ENCODE data around the gene ANXA1.

The ANXA1 gene

GRCh38 chr9:73149371-73150067, 2.1 kb upstream of the ANXA1 start:
- no CpG with 5 or more reads among the region's 4 CpGs for WGBS (ENCODE audit: extremely low coverage, insufficient coverage, insufficient read length)
- DNase-seq = peak in 1 of 2 donors; percentile 77
- Histone ChIP-seq H3K27ac (ENCODE audit: low read depth, low read length) (peak overlapping the region; percentile 92), H4K91ac (ENCODE audit: low read depth, low read length) (no peak overlapping the region), H3K79me2 (ENCODE audit: control insufficient read depth, insufficient read depth, low read length, poor library complexity) (peaks cover 6% of the 10 kb centered on the region), H4K12ac (ENCODE audit: low read depth, low read length) (no peak overlapping the region), H3K18ac (ENCODE audit: low read length) (no peak overlapping the region), H3K14ac (ENCODE audit: low read length) (no peak overlapping the region), H3K9me3 (ENCODE audit: insufficient read depth, low read depth, low read length) (no peaks in the 10 kb centered on the region), H2BK120ac (ENCODE audit: insufficient read depth, low read length, poor library complexity) (no peak overlapping the region), H2BK12ac (ENCODE audit: low read length) (no peak overlapping the region), H3K79me1 (ENCODE audit: low read length) (peaks cover 13% of the 10 kb centered on the region), H2AFZ (ENCODE audit: insufficient read depth, low read length, poor library complexity) (no peak overlapping the region), H3K36me3 (ENCODE audit: control insufficient read depth in 1 of 2, insufficient read depth in 2 of 2, low read length in 2 of 2) (peaks cover 2 to 3% of the 10 kb centered on the region in 2 experiments), H2AK5ac (ENCODE audit: low read length) (no peak overlapping the region), H3K4me3 (ENCODE audit: low read depth, low read length) (no peak overlapping the region), H4K8ac (ENCODE audit: low read depth, low read length) (no peak overlapping the region), H3K4me2 (ENCODE audit: low read length) (no peak overlapping the region), H3K27me3 (ENCODE audit: insufficient read depth, low read length) (no peaks in the 10 kb centered on the region), H3K4ac (ENCODE audit: low read depth, low read length) (no peak overlapping the region), H2BK5ac (ENCODE audit: low read depth, low read length, poor library complexity) (no peak overlapping the region), H3K23ac (ENCODE audit: low read length) (no peak overlapping the region), H3K9ac (ENCODE audit: low read length) (no peak overlapping the region), H3K4me1 (ENCODE audit: control insufficient read depth in 1 of 2, insufficient read depth in 2 of 2, low read length in 2 of 2) (peaks cover 3 to 13% of the 10 kb centered on the region in 2 experiments)

- Histone ChIP-seq H2BK120ac (ENCODE audit: insufficient read depth, low read length, poor library complexity) (no peak overlapping the region), H3K18ac (ENCODE audit: low read length) (no peak overlapping the region), H3K4ac (ENCODE audit: low read depth, low read length) (no peak overlapping the region), H4K91ac (ENCODE audit: low read depth, low read length) (no peak overlapping the region), H3K4me3 (ENCODE audit: low read depth, low read length) (no peak overlapping the region), H4K8ac (ENCODE audit: low read depth, low read length) (no peak overlapping the region), H3K27me3 (ENCODE audit: insufficient read depth, low read length) (no peaks in the 10 kb centered on the region), H4K12ac (ENCODE audit: low read depth, low read length) (no peak overlapping the region), H2BK5ac (ENCODE audit: low read depth, low read length, poor library complexity) (no peak overlapping the region), H3K9me3 (ENCODE audit: insufficient read depth, low read depth, low read length) (no peaks in the 10 kb centered on the region), H2AK5ac (ENCODE audit: low read length) (no peak overlapping the region), H3K4me1 (ENCODE audit: control insufficient read depth in 1 of 2, insufficient read depth in 2 of 2, low read length in 2 of 2) (peaks cover 3 to 8% of the 10 kb centered on the region in 2 experiments), H3K4me2 (ENCODE audit: low read length) (peak overlapping the region; percentile 57), H3K36me3 (ENCODE audit: control insufficient read depth in 1 of 2, insufficient read depth in 2 of 2, low read length in 2 of 2) (peaks cover 3 to 4% of the 10 kb centered on the region in 2 experiments), H3K9ac (ENCODE audit: low read length) (no peak overlapping the region), H3K23ac (ENCODE audit: low read length) (no peak overlapping the region), H3K79me2 (ENCODE audit: control insufficient read depth, insufficient read depth, low read length, poor library complexity) (peaks cover 6% of the 10 kb centered on the region), H2AFZ (ENCODE audit: insufficient read depth, low read length, poor library complexity) (no peak overlapping the region), H3K79me1 (ENCODE audit: low read length) (peaks cover 10% of the 10 kb centered on the region), H3K14ac (ENCODE audit: low read length) (no peak overlapping the region), H2BK12ac (ENCODE audit: low read length) (no peak overlapping the region), H3K27ac (ENCODE audit: low read depth, low read length) (peak overlapping the region; percentile 41)
- DNase-seq = peak in 1 of 2 donors; percentile 77
These were observed 829 bp downstream of the ANXA1 start for GRCh38 chr9:73152543-73152844.

GRCh38 chr9:73152953-73153352, 1.3 kb downstream of the ANXA1 start:
- peak in 1 of 2 donors; percentile 68 for DNase-seq
- Histone ChIP-seq H4K12ac (ENCODE audit: low read depth, low read length) (no peak overlapping the region), H3K27ac (ENCODE audit: low read depth, low read length) (peak overlapping the region; percentile 65), H3K4me1 (ENCODE audit: control insufficient read depth in 1 of 2, insufficient read depth in 2 of 2, low read length in 2 of 2) (peaks cover under 1 to 5% of the 10 kb centered on the region in 2 experiments), H3K14ac (ENCODE audit: low read length) (no peak overlapping the region), H2AFZ (ENCODE audit: insufficient read depth, low read length, poor library complexity) (no peak overlapping the region), H2AK5ac (ENCODE audit: low read length) (no peak overlapping the region), H3K9me3 (ENCODE audit: insufficient read depth, low read depth, low read length) (no peaks in the 10 kb centered on the region), H2BK5ac (ENCODE audit: low read depth, low read length, poor library complexity) (no peak overlapping the region), H3K23ac (ENCODE audit: low read length) (no peak overlapping the region), H3K4me3 (ENCODE audit: low read depth, low read length) (no peak overlapping the region), H3K4me2 (ENCODE audit: low read length) (peak overlapping the region; percentile 68), H4K8ac (ENCODE audit: low read depth, low read length) (no peak overlapping the region), H2BK120ac (ENCODE audit: insufficient read depth, low read length, poor library complexity) (no peak overlapping the region), H3K36me3 (ENCODE audit: control insufficient read depth in 1 of 2, insufficient read depth in 2 of 2, low read length in 2 of 2) (peaks cover 3 to 4% of the 10 kb centered on the region in 2 experiments), H4K91ac (ENCODE audit: low read depth, low read length) (no peak overlapping the region), H3K79me2 (ENCODE audit: control insufficient read depth, insufficient read depth, low read length, poor library complexity) (peaks cover 6% of the 10 kb centered on the region), H3K79me1 (ENCODE audit: low read length) (peaks cover 7% of the 10 kb centered on the region), H3K9ac (ENCODE audit: low read length) (no peak overlapping the region), H2BK12ac (ENCODE audit: low read length) (no peak overlapping the region), H3K18ac (ENCODE audit: low read length) (no peak overlapping the region), H3K4ac (ENCODE audit: low read depth, low read length) (no peak overlapping the region), H3K27me3 (ENCODE audit: insufficient read depth, low read length) (no peaks in the 10 kb centered on the region)
- WGBS (ENCODE audit: extremely low coverage, insufficient coverage, insufficient read length) = no CpG with 5 or more reads among the region's 2 CpGs

- no CpG with 5 or more reads among the region's 4 CpGs for WGBS (ENCODE audit: extremely low coverage, insufficient coverage, insufficient read length)
- H3K4me3 ChIP-seq (ENCODE audit: low read depth, low read length) = no peak overlapping the region
- no peak overlapping the region for H2BK12ac ChIP-seq (ENCODE audit: low read length)
- no peaks in the 10 kb centered on the region for H3K27me3 ChIP-seq (ENCODE audit: insufficient read depth, low read length)
- H3K36me3 ChIP-seq (ENCODE audit: control insufficient read depth in 1 of 2, insufficient read depth in 2 of 2, low read length in 2 of 2) = peaks cover 5 to 7% of the 10 kb centered on the region in 2 experiments
- no peak overlapping the region for H2AFZ ChIP-seq (ENCODE audit: insufficient read depth, low read length, poor library complexity)
- H3K4me2 ChIP-seq (ENCODE audit: low read length) = peak overlapping the region; percentile 70
- H3K9ac ChIP-seq (ENCODE audit: low read length) = no peak overlapping the region
- H4K8ac ChIP-seq (ENCODE audit: low read depth, low read length) = no peak overlapping the region
- peaks cover 6% of the 10 kb centered on the region for H3K79me2 ChIP-seq (ENCODE audit: control insufficient read depth, insufficient read depth, low read length, poor library complexity)
- H2BK5ac ChIP-seq (ENCODE audit: low read depth, low read length, poor library complexity) = no peak overlapping the region
- H4K12ac ChIP-seq (ENCODE audit: low read depth, low read length) = no peak overlapping the region
- H3K79me1 ChIP-seq (ENCODE audit: low read length) = peaks cover 6% of the 10 kb centered on the region
- no peak overlapping the region for H2BK120ac ChIP-seq (ENCODE audit: insufficient read depth, low read length, poor library complexity)
- H3K14ac ChIP-seq (ENCODE audit: low read length) = no peak overlapping the region
- no peak overlapping the region for H3K18ac ChIP-seq (ENCODE audit: low read length)
- DNase-seq = peak in 1 of 2 donors; percentile 65
- H3K27ac ChIP-seq (ENCODE audit: low read depth, low read length) = peak overlapping the region; percentile 29
- H4K91ac ChIP-seq (ENCODE audit: low read depth, low read length) = no peak overlapping the region
- no peaks in the 10 kb centered on the region for H3K9me3 ChIP-seq (ENCODE audit: insufficient read depth, low read depth, low read length)
- H2AK5ac ChIP-seq (ENCODE audit: low read length) = no peak overlapping the region
- no peak overlapping the region for H3K23ac ChIP-seq (ENCODE audit: low read length)
- H3K4ac ChIP-seq (ENCODE audit: low read depth, low read length) = peak overlapping the region; percentile 30
- peaks cover 0 to 5% of the 10 kb centered on the region in 2 experiments for H3K4me1 ChIP-seq (ENCODE audit: control insufficient read depth in 1 of 2, insufficient read depth in 2 of 2, low read length in 2 of 2)
These were observed 2.1 kb downstream of the ANXA1 start for GRCh38 chr9:73153793-73154227.

All from trophoblast cell (in vitro differentiated cells and primary cell).